Uterus (tissue), 4 donors: ENCODE results near the gene SH3PXD2B. TPM values are rescaled to one million over a fixed set of nuclear protein-coding genes. Genes with fewer than 3 reads are reported as not detected.

ENCODE experiments used
- DNase-seq, 2 donors: peaks; one replicate each; pipeline ENCODE4 v3.0.0-alpha.2; 2019 to 2020
- H3K27ac ChIP-seq, 2 donors: fragments of 200-600 bp; sonication (generic); 1 replicate in 1 of 2; 2 replicates in 1 of 2; pipeline ENCODE4 v1.5.1; 2016 to 2018
- H3K27me3 ChIP-seq, 2 donors: fragments of 200-600 bp; sonication (generic); one replicate each; pipeline ENCODE4 v1.5.1; 2018 to 2019; ENCODE audit warnings: control low read depth in 1 of 2
- H3K36me3 ChIP-seq, 2 donors: fragments of 200-600 bp; sonication (generic); one replicate each; pipeline ENCODE4 v1.5.1; 2019; ENCODE audit warnings: control low read depth in 1 of 2
- H3K4me1 ChIP-seq, 2 donors: fragments of 200-600 bp; sonication (generic); one replicate each; pipeline ENCODE4 v1.5.1; 2018 to 2019; ENCODE audit warnings: control low read depth in 1 of 2
- H3K4me3 ChIP-seq, 2 donors: fragments of 200-600 bp; sonication (generic); 1 replicate in 1 of 2; 2 replicates in 1 of 2; pipeline ENCODE4 v1.5.1; 2018 to 2019; ENCODE audit warnings: mild to moderate bottlenecking in 1 of 2
- H3K9me3 ChIP-seq, 2 donors: fragments of 200-600 bp; sonication (generic); one replicate each; pipeline ENCODE4 v1.5.1; 2019; ENCODE audit warnings: control low read depth in 1 of 2
- POLR2A ChIP-seq, 2 donors: fragments of 450-650 bp; IDR thresholded peaks; one replicate each; pipeline ENCODE4 v1.6.1; 2016; ENCODE audit warnings: antibody characterized with exemption in 2 of 2, mild to moderate bottlenecking in 1 of 2, moderate library complexity in 1 of 2
- intact Hi-C: fragments of 100-400 bp; cut with DNase I; formaldehyde crosslinking; loops from one replicate; pipeline ENCODE4 v1.15.1; 2023; ENCODE audit warnings: low total_unique reads
- total RNA-seq, 4 donors: library from RNA; depleted of rRNA in 3 of 4; stranded (reverse); fragments of >200 nt in 3 of 4; gene quantifications; one replicate each; pipeline versions ENCODE4 v1.1.0 to v1.2.4, GENCODE V29; 2014 to 2023
- TF ChIP-seq, protein P1 (sequence below), 4 experiments: fragments of 200-600 bp in 2 of 4; fragments of 450-650 bp in 2 of 4; sonication (generic) in 2 of 4; IDR thresholded peaks; one replicate each; pipeline ENCODE4 v1.5.1; 2016 to 2019; ENCODE audit warnings: antibody characterized with exemption in 4 of 4, mild to moderate bottlenecking in 2 of 4, moderate library complexity in 1 of 4
- donor health status: DM: yes; HTN: yes; CAD: no.

SH3PXD2B gene
- total RNA-seq, 4 donors from 2014 or later, result 26.1 to 82.6 (median 31.0) TPM

DNA sequence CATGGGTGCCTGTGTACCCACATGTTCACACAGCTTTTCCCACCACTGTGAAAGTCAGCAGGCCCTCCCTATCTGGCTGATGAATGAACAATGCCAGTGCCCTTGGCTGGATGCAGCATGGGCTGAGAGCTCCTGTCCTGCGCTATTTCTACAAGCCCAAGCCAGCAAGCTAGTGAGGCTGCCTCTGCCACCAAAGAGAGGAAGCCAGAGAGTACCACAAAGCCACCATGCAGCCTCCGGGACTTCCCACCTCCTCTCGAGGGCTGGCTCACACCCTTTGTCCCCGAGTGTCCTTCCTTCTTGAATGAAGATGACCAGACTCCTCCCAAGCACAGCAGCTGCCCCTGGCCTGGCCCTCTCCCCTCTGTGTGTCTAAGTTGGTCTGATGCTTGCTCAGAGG, 76.5 kb downstream of the SH3PXD2B start:
- Histone ChIP-seq H3K4me3 (no peak overlapping the region), H3K36me3 (no peaks in the 10 kb centered on the region), H3K27ac (no peak overlapping the region), H3K9me3 (no peaks in the 10 kb centered on the region), H3K4me1 (no peaks in the 10 kb centered on the region), H3K27me3 (no peaks in the 10 kb centered on the region)
- DNase-seq, result no peak
- TF ChIP-seq, protein P1, sequence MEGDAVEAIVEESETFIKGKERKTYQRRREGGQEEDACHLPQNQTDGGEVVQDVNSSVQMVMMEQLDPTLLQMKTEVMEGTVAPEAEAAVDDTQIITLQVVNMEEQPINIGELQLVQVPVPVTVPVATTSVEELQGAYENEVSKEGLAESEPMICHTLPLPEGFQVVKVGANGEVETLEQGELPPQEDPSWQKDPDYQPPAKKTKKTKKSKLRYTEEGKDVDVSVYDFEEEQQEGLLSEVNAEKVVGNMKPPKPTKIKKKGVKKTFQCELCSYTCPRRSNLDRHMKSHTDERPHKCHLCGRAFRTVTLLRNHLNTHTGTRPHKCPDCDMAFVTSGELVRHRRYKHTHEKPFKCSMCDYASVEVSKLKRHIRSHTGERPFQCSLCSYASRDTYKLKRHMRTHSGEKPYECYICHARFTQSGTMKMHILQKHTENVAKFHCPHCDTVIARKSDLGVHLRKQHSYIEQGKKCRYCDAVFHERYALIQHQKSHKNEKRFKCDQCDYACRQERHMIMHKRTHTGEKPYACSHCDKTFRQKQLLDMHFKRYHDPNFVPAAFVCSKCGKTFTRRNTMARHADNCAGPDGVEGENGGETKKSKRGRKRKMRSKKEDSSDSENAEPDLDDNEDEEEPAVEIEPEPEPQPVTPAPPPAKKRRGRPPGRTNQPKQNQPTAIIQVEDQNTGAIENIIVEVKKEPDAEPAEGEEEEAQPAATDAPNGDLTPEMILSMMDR (IDR thresholded peaks at IDR 0.05), result no peak
- no peak for TF ChIP-seq POLR2A (IDR thresholded peaks at IDR 0.05)
- intact Hi-C loops, result no loop called here

- H3K9me3 ChIP-seq, result no peaks in the 10 kb centered on the region
- no peaks in the 10 kb centered on the region for H3K36me3 ChIP-seq
- no peaks in the 10 kb centered on the region for H3K4me1 ChIP-seq
- H3K27ac ChIP-seq, result no peak overlapping the region
- DNase-seq, result no peak
- TF ChIP-seq, protein P1 (IDR thresholded peaks at IDR 0.05), result no peak
- no peak for TF ChIP-seq POLR2A (IDR thresholded peaks at IDR 0.05)
- H3K4me3 ChIP-seq, result no peak overlapping the region
- no peaks in the 10 kb centered on the region for H3K27me3 ChIP-seq
- intact Hi-C loops, result no loop called here
Observed at GRCh38 chr5:172377438-172377837, 76.9 kb downstream of the SH3PXD2B start.

DNA sequence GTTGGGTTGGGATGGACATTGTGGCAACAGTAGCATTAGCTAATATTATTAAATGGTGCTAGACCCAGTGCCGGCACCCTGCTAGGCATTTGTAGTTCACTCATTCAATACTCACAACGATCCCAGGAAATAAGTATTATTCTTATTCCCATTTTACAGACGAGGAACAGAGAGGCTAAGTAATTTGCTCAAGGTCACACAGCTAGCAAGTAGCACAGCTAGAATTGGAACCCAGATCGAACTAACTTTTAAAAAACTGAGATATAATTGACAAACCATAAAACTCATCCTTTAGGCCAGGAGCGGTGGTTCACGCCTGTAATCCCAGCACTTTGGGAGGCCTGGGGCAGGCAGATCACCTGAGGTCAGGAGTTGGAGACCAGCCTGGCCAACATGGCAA, 79.5 kb downstream of the SH3PXD2B start:
- intact Hi-C loops, result no loop called here
- Histone ChIP-seq H3K9me3 (no peaks in the 10 kb centered on the region), H3K27me3 (no peaks in the 10 kb centered on the region), H3K4me3 (no peak overlapping the region), H3K36me3 (no peaks in the 10 kb centered on the region), H3K27ac (no peak overlapping the region), H3K4me1 (no peaks in the 10 kb centered on the region)
- TF ChIP-seq POLR2A (IDR thresholded peaks at IDR 0.05), result no peak
- TF ChIP-seq, protein P1 (IDR thresholded peaks at IDR 0.05), result no peak
- DNase-seq, result no peak

GRCh38 chr5:172373680-172374079, 80.6 kb downstream of the SH3PXD2B start:
- Histone ChIP-seq H3K4me1 (no peaks in the 10 kb centered on the region), H3K27ac (no peak overlapping the region), H3K27me3 (no peaks in the 10 kb centered on the region), H3K9me3 (no peaks in the 10 kb centered on the region), H3K36me3 (no peaks in the 10 kb centered on the region), H3K4me3 (no peak overlapping the region)
- TF ChIP-seq, protein P1 (IDR thresholded peaks at IDR 0.05), result no peak
- no peak for TF ChIP-seq POLR2A (IDR thresholded peaks at IDR 0.05)
- intact Hi-C loops, result no loop called here
- DNase-seq, result no peak

- Histone ChIP-seq H3K4me1 (no peaks in the 10 kb centered on the region), H3K27me3 (no peaks in the 10 kb centered on the region), H3K9me3 (no peaks in the 10 kb centered on the region), H3K4me3 (no peak overlapping the region), H3K36me3 (no peaks in the 10 kb centered on the region), H3K27ac (no peak overlapping the region)
- DNase-seq, result no peak
- intact Hi-C loops, result no loop called here
- TF ChIP-seq, protein P1 (IDR thresholded peaks at IDR 0.05), result no peak
Observed at GRCh38 chr5:172371684-172372083, 82.6 kb downstream of the SH3PXD2B start.
